K562 (cell line): ENCODE results near the gene RPL28. TPM values are rescaled to one million over a fixed set of nuclear protein-coding genes. Genes with fewer than 3 reads are reported as not detected.

Source experiments
- ELF4 ChIP-seq: fragments of 450-650 bp; formaldehyde crosslinking; IDR thresholded peaks from 2 replicates; pipeline ENCODE4 v1.4.0; 2022; ENCODE audit warnings: missing genetic modification characterization
- EWSR1 ChIP-seq: fragments of 450-650 bp; IDR thresholded peaks from 2 replicates; pipeline ENCODE4 v1.6.1; 2018; ENCODE audit warnings: borderline replicate concordance, mild to moderate bottlenecking, low read depth, moderate library complexity; ENCODE audit not compliant: partially characterized antibody
- FOXJ3 ChIP-seq: sonication (generic); formaldehyde crosslinking; IDR thresholded peaks from 2 replicates; pipeline ENCODE4 v1.4.0; 2020; ENCODE audit warnings: mild to moderate bottlenecking, missing genetic modification reagents
- KDM2B ChIP-seq: fragments of 250-450 bp; sonication (Bioruptor Pico); IDR thresholded peaks from 2 replicates; pipeline ENCODE4 v1.8.0; 2021; ENCODE audit warnings: mild to moderate bottlenecking, moderate library complexity
- NR2C2 ChIP-seq, 2 experiments: fragments of 200-800 bp in 1 of 2; sonication (Bioruptor generic) in 1 of 2; sonication (generic) in 1 of 2; formaldehyde crosslinking in 1 of 2; IDR thresholded peaks; 2 replicates each; pipeline versions ENCODE4 v1.6.1 to v1.8.0; 2016 to 2022; ENCODE audit warnings: mild to moderate bottlenecking in 1 of 2, missing compliant biosample characterization in 1 of 2, missing genetic modification characterization in 1 of 2, missing genetic modification reagents in 1 of 2
- PPARD ChIP-seq: fragments of 250-450 bp; sonication (Bioruptor Pico); IDR thresholded peaks from 2 replicates; pipeline ENCODE4 v1.8.0; 2022; ENCODE audit warnings: inconsistent platforms, mild to moderate bottlenecking, moderate library complexity
- SOX6 ChIP-seq: fragments of 450-650 bp; IDR thresholded peaks from 2 replicates; pipeline ENCODE4 v1.6.1; 2014; ENCODE audit warnings: mild to moderate bottlenecking
- SP1 ChIP-seq: sonication (generic); formaldehyde crosslinking; IDR thresholded peaks from 2 replicates; pipeline ENCODE4 v1.8.1; 2022; ENCODE audit warnings: mild to moderate bottlenecking, missing genetic modification reagents
- SUPT5H ChIP-seq: fragments of 450-650 bp; IDR thresholded peaks from 2 replicates; pipeline ENCODE4 v1.6.1; 2016
- TRIM24 ChIP-seq, 2 experiments: fragments of 450-650 bp; IDR thresholded peaks; 2 replicates each; pipeline ENCODE4 v1.6.1; 2016
- TRIM28 ChIP-seq: fragments of 450-650 bp; IDR thresholded peaks from 2 replicates; pipeline ENCODE4 v1.6.1; 2017
- polyA plus RNA-seq, 8 experiments: library from polyadenylated mRNA; depleted of rRNA in 4 of 8; stranded (reverse) in 5 of 8; unstranded in 3 of 8; fragments of >200 nt; fragmentation: Nextera tagmentation in 2 of 8; fragmentation: Illumina TruSeq in 1 of 8; extraction: Ambion mirVana in 2 of 8; extraction: Trizol in 1 of 8; gene quantifications; 2 replicates each; pipeline versions ENCODE4 v1.2.1 to v1.2.3, GENCODE V29; 2011 to 2014; ENCODE audit warnings: inconsistent platforms in 1 of 8, missing spikeins in 1 of 8
- total RNA-seq, 7 experiments: library from RNA; depleted of rRNA in 6 of 7; stranded (reverse); fragments of >200 nt in 6 of 7; fragmentation: Illumina TruSeq in 2 of 7; extraction: Trizol in 2 of 7; gene quantifications; 2 replicates each; pipeline versions ENCODE4 v1.2.1 to v1.2.3, GENCODE V29; 2011 to 2021; ENCODE audit warnings: low replicate concordance in 1 of 7
- TF ChIP-seq, protein P1 (sequence below): sonication (generic); formaldehyde crosslinking; IDR thresholded peaks from 2 replicates; pipeline ENCODE4 v1.8.0; 2022; ENCODE audit warnings: mild to moderate bottlenecking, low read depth, missing genetic modification reagents
- TF ChIP-seq, protein P2 (sequence below): fragments of 200-800 bp; sonication (Bioruptor generic); IDR thresholded peaks from 2 replicates; pipeline ENCODE4 v1.6.1; 2016; ENCODE audit warnings: missing genetic modification characterization, missing compliant biosample characterization
- TF ChIP-seq, protein P3 (sequence below): fragments of 250-450 bp; sonication (Bioruptor Pico); IDR thresholded peaks from 2 replicates; pipeline ENCODE4 v1.8.0; 2022; ENCODE audit warnings: moderate library complexity, mild to moderate bottlenecking, inconsistent platforms
- TF ChIP-seq, protein P4 (sequence below), 3 experiments: fragments of 200-800 bp in 1 of 3; sonication (Bioruptor generic) in 1 of 3; sonication (generic) in 1 of 3; formaldehyde crosslinking in 1 of 3; IDR thresholded peaks; 2 replicates each; pipeline versions ENCODE4 v1.6.1 to v1.8.0; 2016 to 2022; ENCODE audit warnings: mild to moderate bottlenecking in 2 of 3, missing compliant biosample characterization in 2 of 3, missing genetic modification characterization in 2 of 3, missing genetic modification reagents in 1 of 3
- TF ChIP-seq, protein P5 (sequence below): fragments of 200-800 bp; sonication (Bioruptor generic); IDR thresholded peaks from 2 replicates; pipeline ENCODE4 v1.6.1; 2017; ENCODE audit warnings: missing genetic modification characterization, missing compliant biosample characterization

The RPL28 gene
- total and polyA plus RNA-seq, 9 of the 15 experiments (the other 6 are each of a cell fraction or from before 2014, with no cell fraction given), result 124 to 3,106 (median 622) TPM

DNA sequence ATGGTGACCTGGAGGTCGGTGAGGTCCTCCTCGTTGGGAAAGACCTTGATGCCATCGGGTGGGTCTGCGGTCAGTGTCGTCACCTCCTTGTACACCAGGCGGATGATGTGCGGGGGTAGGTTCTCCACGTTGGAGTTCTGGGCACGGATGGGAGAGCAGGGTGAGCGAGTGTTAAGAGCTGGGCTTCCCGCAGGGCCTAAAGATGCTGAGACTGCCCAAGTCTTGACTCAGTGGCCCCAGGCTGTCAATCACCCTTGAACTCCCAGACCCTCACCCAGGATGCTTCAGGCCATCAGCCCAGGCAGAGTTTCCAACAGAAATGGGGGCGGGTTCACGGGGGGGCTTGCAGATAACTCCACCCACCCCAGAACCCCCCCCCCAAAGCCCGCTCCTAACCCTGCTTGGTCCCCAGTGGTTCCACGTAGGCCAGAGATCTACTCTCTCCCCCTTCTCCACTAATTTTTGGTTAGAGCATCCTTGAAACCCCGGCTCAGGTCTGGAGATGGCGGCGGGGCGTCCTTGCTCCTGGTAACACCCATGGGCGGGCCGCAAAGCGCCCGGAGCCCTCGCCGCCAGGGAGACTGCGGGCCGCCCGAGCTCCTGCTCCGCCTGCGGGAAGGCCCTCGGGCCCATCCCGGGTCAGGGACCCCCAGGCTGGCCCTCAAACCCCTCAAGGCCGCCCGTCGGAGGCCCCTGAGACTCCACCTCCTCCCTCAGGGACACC lies 21.3 kb downstream of the RPL28 start (continued):
- TF ChIP-seq PPARD (CRISPR knock-in tag) (no peak), TRIM28 (no peak), EWSR1 (no peak), TRIM24 (IDR thresholded peaks at IDR 0.05) (no peak), NR2C2 (CRISPR knock-in tag; IDR thresholded peaks at IDR 0.05) (0 out of 2 replicates have a peak, but pooled peaks have one; percentile 22), NR2C2 (tag; IDR thresholded peaks at IDR 0.05) (no peak), KDM2B (no peak), SUPT5H (no peak), FOXJ3 (CRISPR knock-in tag) (no peak), SOX6 (no peak), ELF4 (0 out of 2 replicates have a peak, but pooled peaks have one; percentile 13), SP1 (no peak; the same call in none of the 2 replicates)
- TF ChIP-seq, protein P1, sequence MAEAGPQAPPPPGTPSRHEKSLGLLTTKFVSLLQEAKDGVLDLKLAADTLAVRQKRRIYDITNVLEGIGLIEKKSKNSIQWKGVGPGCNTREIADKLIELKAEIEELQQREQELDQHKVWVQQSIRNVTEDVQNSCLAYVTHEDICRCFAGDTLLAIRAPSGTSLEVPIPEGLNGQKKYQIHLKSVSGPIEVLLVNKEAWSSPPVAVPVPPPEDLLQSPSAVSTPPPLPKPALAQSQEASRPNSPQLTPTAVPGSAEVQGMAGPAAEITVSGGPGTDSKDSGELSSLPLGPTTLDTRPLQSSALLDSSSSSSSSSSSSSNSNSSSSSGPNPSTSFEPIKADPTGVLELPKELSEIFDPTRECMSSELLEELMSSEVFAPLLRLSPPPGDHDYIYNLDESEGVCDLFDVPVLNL (CRISPR knock-in tag), result no peak
- TF ChIP-seq, protein P2, sequence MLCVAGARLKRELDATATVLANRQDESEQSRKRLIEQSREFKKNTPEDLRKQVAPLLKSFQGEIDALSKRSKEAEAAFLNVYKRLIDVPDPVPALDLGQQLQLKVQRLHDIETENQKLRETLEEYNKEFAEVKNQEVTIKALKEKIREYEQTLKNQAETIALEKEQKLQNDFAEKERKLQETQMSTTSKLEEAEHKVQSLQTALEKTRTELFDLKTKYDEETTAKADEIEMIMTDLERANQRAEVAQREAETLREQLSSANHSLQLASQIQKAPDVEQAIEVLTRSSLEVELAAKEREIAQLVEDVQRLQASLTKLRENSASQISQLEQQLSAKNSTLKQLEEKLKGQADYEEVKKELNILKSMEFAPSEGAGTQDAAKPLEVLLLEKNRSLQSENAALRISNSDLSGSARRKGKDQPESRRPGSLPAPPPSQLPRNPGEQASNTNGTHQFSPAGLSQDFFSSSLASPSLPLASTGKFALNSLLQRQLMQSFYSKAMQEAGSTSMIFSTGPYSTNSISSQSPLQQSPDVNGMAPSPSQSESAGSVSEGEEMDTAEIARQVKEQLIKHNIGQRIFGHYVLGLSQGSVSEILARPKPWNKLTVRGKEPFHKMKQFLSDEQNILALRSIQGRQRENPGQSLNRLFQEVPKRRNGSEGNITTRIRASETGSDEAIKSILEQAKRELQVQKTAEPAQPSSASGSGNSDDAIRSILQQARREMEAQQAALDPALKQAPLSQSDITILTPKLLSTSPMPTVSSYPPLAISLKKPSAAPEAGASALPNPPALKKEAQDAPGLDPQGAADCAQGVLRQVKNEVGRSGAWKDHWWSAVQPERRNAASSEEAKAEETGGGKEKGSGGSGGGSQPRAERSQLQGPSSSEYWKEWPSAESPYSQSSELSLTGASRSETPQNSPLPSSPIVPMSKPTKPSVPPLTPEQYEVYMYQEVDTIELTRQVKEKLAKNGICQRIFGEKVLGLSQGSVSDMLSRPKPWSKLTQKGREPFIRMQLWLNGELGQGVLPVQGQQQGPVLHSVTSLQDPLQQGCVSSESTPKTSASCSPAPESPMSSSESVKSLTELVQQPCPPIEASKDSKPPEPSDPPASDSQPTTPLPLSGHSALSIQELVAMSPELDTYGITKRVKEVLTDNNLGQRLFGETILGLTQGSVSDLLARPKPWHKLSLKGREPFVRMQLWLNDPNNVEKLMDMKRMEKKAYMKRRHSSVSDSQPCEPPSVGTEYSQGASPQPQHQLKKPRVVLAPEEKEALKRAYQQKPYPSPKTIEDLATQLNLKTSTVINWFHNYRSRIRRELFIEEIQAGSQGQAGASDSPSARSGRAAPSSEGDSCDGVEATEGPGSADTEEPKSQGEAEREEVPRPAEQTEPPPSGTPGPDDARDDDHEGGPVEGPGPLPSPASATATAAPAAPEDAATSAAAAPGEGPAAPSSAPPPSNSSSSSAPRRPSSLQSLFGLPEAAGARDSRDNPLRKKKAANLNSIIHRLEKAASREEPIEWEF (CRISPR knock-in tag), result no peak
- TF ChIP-seq, protein P3, sequence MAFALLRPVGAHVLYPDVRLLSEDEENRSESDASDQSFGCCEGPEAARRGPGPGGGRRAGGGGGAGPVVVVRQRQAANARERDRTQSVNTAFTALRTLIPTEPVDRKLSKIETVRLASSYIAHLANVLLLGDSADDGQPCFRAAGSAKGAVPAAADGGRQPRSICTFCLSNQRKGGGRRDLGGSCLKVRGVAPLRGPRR (CRISPR knock-in tag), result no peak
- TF ChIP-seq, protein P4, sequence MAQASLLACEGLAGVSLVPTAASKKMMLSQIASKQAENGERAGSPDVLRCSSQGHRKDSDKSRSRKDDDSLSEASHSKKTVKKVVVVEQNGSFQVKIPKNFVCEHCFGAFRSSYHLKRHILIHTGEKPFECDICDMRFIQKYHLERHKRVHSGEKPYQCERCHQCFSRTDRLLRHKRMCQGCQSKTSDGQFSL (CRISPR knock-in tag; IDR thresholded peaks at IDR 0.05), result no peak
- TF ChIP-seq, protein P4 (tag; IDR thresholded peaks at IDR 0.05), result peak in 1 of 2 experiments; percentile 58; a peak in 1 of 4 replicates
- TF ChIP-seq, protein P5, sequence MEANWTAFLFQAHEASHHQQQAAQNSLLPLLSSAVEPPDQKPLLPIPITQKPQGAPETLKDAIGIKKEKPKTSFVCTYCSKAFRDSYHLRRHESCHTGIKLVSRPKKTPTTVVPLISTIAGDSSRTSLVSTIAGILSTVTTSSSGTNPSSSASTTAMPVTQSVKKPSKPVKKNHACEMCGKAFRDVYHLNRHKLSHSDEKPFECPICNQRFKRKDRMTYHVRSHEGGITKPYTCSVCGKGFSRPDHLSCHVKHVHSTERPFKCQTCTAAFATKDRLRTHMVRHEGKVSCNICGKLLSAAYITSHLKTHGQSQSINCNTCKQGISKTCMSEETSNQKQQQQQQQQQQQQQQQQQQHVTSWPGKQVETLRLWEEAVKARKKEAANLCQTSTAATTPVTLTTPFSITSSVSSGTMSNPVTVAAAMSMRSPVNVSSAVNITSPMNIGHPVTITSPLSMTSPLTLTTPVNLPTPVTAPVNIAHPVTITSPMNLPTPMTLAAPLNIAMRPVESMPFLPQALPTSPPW (CRISPR knock-in tag), result peak; percentile 62
